ENCODE results near the gene SCNN1G. TPM values are rescaled to one million over a fixed set of nuclear protein-coding genes. Genes with fewer than 3 reads are reported as not detected.
"Not testable (repeated sequence)": the region's sequence is repeated elsewhere in the genome, so short reads cannot be mapped to it uniquely, and the experiment has no call there.

SCNN1G gene
- total RNA-seq (2014; rRNA removed; shearing (Covaris generic)), result not detected in 2 replicates

GRCh38 chr16:23182679-23183542, at the start of gene SCNN1G:
Gene SCNN1G (plus strand): TSS chr16:23182745. CDS start chr16:23186272, 3,527 bp downstream.
- DNase-seq (ENCODE audit: low spot score), result no peak

- no peak for DNase-seq (ENCODE audit: low spot score)
Measured at GRCh38 chr16:23132775-23133463, 49.6 kb upstream of the SCNN1G start.

- DNase-seq (ENCODE audit: low spot score), result no peak
Measured at GRCh38 chr16:23134274-23134673, 48.3 kb upstream of the SCNN1G start.

GRCh38 chr16:23137256-23137655, 45.3 kb upstream of the SCNN1G start:
- no peak for DNase-seq (ENCODE audit: low spot score)

GRCh38 chr16:23137818-23138217, 44.7 kb upstream of the SCNN1G start:
- no peak for DNase-seq (ENCODE audit: low spot score)

- DNase-seq (ENCODE audit: low spot score), result no peak
Measured at GRCh38 chr16:23140107-23140506, 42.4 kb upstream of the SCNN1G start.

- no peak for DNase-seq (ENCODE audit: low spot score)
Measured at GRCh38 chr16:23141033-23141432, 41.5 kb upstream of the SCNN1G start.

- no peak for DNase-seq (ENCODE audit: low spot score)
Measured at GRCh38 chr16:23141500-23141899, 41.0 kb upstream of the SCNN1G start.

GRCh38 chr16:23141959-23142740, 40.4 kb upstream of the SCNN1G start:
- no peak for DNase-seq (ENCODE audit: low spot score)

- DNase-seq (ENCODE audit: low spot score), result no peak
Measured at GRCh38 chr16:23143391-23143790, 39.2 kb upstream of the SCNN1G start.

- not testable (repeated sequence) for DNase-seq (ENCODE audit: low spot score)
Measured at GRCh38 chr16:23144393-23144792, 38.2 kb upstream of the SCNN1G start.

- DNase-seq (ENCODE audit: low spot score), result peak; percentile 67
Measured at GRCh38 chr16:23145186-23145585, 37.4 kb upstream of the SCNN1G start.

GRCh38 chr16:23145608-23146007, 36.9 kb upstream of the SCNN1G start:
- peak; percentile 84 for DNase-seq (ENCODE audit: low spot score)

GRCh38 chr16:23146877-23147601, 35.5 kb upstream of the SCNN1G start:
- no peak for DNase-seq (ENCODE audit: low spot score)

GRCh38 chr16:23147666-23148065, 34.9 kb upstream of the SCNN1G start:
- DNase-seq (ENCODE audit: low spot score), result no peak

- no peak for DNase-seq (ENCODE audit: low spot score)
Measured at GRCh38 chr16:23148166-23148512, 34.4 kb upstream of the SCNN1G start.

- peak; percentile 8 for DNase-seq (ENCODE audit: low spot score)
Measured at GRCh38 chr16:23148513-23149266, 33.9 kb upstream of the SCNN1G start.

GRCh38 chr16:23149267-23149992, 33.1 kb upstream of the SCNN1G start, which contains the start of gene USP31:
Gene USP31 (minus strand): TSS chr16:23149452. CDS start chr16:23149270, 182 bp downstream.
- DNase-seq (ENCODE audit: low spot score), result peak; percentile 87

GRCh38 chr16:23149993-23150364, 32.6 kb upstream of the SCNN1G start:
- DNase-seq (ENCODE audit: low spot score), result no peak
